ENCODE results near the gene CYYR1.

- TF ChIP-seq, protein P1, sequence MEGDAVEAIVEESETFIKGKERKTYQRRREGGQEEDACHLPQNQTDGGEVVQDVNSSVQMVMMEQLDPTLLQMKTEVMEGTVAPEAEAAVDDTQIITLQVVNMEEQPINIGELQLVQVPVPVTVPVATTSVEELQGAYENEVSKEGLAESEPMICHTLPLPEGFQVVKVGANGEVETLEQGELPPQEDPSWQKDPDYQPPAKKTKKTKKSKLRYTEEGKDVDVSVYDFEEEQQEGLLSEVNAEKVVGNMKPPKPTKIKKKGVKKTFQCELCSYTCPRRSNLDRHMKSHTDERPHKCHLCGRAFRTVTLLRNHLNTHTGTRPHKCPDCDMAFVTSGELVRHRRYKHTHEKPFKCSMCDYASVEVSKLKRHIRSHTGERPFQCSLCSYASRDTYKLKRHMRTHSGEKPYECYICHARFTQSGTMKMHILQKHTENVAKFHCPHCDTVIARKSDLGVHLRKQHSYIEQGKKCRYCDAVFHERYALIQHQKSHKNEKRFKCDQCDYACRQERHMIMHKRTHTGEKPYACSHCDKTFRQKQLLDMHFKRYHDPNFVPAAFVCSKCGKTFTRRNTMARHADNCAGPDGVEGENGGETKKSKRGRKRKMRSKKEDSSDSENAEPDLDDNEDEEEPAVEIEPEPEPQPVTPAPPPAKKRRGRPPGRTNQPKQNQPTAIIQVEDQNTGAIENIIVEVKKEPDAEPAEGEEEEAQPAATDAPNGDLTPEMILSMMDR (tag by site-specific recombination; IDR thresholded peaks at IDR 0.05), result no peak
- no peak for TF ChIP-seq ZNF585B (tag by site-specific recombination; IDR thresholded peaks at IDR 0.05)
- TF ChIP-seq ZNF112 (tag by site-specific recombination; IDR thresholded peaks at IDR 0.05), result no peak
- TF ChIP-seq ZNF274 (IDR thresholded peaks at IDR 0.05; ENCODE audit: low read length), result no peak
- TF ChIP-seq ZNF274 (tag by site-specific recombination; IDR thresholded peaks at IDR 0.05; ENCODE audit: borderline replicate concordance), result no peak
- TF ChIP-seq ZNF221 (tag by site-specific recombination; IDR thresholded peaks at IDR 0.05; ENCODE audit: borderline replicate concordance), result no peak
- TF ChIP-seq ZNF280C (tag by site-specific recombination; IDR thresholded peaks at IDR 0.05), result no peak
- TF ChIP-seq ZBTB7A (tag by site-specific recombination; IDR thresholded peaks at IDR 0.05; ENCODE audit: low read depth), result no peak
- TF ChIP-seq ZNF202 (tag by site-specific recombination; IDR thresholded peaks at IDR 0.05; ENCODE audit: borderline replicate concordance), result no peak
- no peak for TF ChIP-seq ZNF654 (tag by site-specific recombination; IDR thresholded peaks at IDR 0.05; ENCODE audit: low read depth)
- TF ChIP-seq ZNF391 (tag by site-specific recombination; IDR thresholded peaks at IDR 0.05; ENCODE audit: borderline replicate concordance, low read depth), result no peak
These were observed 41.2 kb upstream of the CYYR1 start for GRCh38 chr21:26614251-26614650.
